Islet precursor cell (in vitro differentiated cells): ENCODE measurements around the gene FASTK.

Source experiments
- DNase-seq: peaks from one replicate; pipeline ENCODE4 v3.0.0-alpha.2; 2018

The FASTK gene

DNA sequence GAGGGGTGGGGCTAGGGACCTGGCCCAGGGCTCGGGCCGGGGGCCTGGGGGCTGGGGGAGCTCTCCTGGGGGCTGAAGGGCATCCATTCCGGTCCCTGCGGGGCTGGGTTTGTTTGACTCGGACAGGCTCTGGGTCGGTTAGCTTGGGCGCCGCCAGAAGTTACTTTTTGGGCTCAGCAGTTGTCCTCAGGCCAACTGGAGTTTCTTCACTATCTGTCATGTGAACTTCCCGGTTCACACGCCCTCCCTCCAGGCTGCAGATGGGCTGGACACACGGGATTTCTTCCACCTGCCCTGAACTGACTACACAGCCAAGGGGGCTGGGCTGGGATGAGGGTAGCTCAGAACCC lies 17.4 kb downstream of the FASTK start:
- DNase-seq: no peak

GRCh38 chr7:151062399-151063211 lies 18.0 kb downstream of the FASTK start:
- peak; percentile 94 for DNase-seq

GRCh38 chr7:151062111-151062398 lies 18.6 kb downstream of the FASTK start:
- DNase-seq: no peak

DNA sequence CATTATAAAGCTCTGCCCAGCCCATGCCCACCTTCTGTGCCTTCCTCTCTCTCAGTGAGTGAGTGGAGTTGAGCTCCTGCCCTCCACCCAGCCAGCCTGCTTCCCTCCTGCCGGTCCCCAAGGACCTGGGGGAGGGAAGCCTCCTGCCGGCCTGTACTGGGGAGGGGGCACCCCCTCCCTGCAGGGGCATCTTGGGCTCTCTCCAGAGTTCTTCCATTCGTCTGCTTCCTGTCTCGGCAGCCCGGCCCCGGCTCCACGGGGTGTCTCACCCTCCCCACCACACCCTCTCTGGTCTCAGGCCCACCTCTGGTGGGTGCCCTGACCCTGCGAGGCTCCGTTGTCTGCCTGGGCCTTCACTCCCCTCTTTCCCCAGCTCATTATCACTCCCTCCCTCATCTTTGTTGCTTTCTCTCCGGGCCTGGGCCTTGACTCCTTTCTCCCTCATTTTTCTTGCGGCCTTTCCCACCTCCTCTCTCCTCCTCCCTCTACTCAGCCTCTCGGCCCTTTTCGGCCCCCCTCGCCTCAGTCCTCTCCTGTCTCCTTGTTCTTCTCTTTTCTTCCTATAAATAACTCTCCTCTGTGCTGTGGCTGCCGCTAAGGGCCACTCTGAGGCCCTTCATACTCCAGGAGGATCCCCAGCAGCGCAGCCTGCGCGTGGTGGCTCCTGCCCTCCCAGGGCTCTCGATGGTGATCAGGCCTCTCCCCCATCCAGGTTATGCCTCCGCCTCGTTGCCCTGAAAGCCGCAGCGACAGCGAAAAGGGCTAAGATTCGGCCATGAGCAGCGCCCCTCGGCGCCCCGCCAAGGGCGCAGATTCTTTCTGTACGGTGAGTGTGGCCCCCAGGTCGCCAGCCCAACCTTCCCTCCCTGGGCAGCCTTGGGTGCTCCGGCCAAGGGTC lies 19.1 kb downstream of the FASTK start:
- DNase-seq: no peak

DNA sequence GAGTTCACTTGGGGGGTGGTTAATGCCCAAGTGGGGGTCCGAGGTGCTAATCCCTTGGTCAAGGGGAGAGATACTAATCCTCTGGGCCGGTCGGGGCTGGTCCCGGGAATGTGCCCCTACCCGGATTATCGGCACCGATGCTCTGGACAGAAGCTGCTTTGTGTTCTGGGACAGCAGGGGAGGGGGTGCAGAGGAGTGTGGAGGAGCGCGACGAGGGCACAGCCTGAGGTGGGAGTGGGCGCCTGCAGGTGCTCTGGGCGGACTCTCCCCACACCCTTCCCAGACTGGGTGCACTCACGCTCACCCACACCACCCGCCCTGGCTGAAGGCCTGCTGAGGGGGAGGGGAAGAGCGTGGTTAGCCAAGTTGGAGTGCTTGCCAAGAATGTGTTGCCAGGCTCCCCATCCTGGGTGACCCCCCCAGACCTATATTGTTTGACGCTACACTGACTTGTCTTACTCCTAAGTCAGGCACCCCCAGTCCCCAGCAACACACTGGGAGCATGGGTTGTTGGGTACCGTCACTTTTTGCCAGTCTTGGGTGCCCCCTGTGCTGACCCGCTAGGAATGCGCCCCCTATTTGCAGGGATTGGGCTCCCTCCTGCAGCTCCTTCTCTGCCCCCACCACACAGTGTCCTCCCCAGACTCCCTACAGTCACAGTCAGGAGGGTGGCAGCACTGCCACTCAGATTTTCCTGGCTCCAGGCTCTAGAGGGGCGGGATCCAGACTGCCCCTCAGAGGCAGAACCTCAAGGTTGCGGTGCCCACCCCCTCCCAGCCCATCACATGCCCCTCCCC lies 20.0 kb downstream of the FASTK start:
- no peak for DNase-seq

DNA sequence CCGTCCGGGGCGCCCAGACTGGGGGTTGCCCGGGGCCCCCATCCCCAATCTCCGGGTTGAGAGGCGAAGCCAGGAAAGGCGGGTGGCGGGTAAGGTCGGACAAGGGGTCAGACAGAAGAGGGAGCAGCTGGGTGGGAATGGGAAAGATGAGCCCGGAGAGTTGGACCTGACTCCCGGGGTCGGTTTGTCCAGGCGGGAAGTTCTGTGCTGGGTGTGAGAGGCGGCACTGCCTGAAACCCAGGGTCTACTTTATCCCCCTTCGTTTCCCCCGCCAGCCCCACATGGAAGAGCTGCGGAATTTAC lies 20.5 kb downstream of the FASTK start:
- DNase-seq: peak; percentile 72

DNA sequence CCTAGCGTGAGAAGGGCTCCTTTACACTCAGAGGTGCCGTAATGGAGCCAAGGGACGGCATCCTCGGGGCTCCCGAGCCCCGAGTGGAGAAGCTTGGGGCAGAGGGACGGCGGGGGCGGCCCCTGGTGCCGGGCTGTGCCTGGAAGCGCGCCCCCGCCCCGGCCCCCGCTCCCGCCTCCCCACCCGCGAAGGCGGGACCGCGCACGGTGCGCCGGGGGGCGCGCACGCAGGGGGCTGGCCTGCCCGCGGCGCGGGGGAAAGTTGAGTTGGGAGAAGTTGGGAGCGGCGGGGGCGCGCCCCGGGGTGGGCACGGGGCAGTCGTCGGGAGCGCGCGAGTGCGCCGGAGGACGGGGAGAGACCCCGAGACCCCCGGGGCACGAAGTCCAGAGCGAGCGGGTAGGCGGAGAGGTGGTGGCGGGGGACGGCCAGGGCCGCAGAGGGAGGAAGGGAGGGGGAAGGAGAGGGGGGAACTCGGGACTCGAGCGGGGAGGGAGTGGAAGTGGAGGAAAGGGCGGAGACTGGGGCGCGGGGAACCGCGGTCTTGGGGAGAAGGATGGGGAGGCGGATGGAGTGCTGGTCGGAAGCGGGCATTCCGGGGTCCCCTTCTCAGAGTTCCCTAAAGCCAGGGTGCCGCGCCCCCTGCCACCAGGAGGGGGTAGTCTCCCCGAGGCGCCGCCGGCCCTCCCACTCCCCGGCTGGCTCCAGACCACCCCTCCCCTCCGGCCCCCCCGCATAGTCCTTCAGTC lies 21.1 kb downstream of the FASTK start, which contains the start of gene SLC4A2:
TSS of gene SLC4A2 (plus strand) at position 223 of the 746 bp plus-strand sequence. CDS start 2,399 bp downstream, outside the sequence.
- peak; percentile 79 for DNase-seq

DNA sequence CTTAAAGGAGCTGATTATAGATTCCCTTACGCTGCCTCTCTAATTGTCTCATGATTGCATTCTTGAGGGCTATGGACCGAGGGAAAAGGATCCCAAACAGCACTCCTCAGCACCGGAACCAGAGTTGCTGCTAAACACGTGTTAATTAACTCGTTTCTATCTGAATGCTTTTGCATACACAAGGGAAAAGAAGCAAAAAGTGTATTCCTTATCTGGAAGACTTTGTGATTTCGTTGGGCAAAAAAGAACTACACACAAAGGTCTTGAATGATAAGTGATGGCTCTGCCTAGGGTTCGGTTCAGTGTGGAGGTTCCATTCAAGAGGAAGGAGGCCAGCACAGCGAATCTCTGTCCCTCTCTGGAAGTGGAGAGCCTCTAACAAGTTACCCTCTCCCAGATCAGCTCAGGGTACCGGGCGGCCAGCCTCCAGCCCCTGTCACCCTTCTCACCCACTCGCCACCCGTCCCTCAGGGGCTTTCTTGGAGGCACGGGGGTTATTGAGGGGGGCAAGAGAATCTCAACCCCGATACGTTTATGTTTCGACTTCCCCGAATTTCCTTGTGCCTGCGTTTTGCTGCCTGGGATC lies 21.7 kb downstream of the FASTK start:
- DNase-seq: no peak

DNA sequence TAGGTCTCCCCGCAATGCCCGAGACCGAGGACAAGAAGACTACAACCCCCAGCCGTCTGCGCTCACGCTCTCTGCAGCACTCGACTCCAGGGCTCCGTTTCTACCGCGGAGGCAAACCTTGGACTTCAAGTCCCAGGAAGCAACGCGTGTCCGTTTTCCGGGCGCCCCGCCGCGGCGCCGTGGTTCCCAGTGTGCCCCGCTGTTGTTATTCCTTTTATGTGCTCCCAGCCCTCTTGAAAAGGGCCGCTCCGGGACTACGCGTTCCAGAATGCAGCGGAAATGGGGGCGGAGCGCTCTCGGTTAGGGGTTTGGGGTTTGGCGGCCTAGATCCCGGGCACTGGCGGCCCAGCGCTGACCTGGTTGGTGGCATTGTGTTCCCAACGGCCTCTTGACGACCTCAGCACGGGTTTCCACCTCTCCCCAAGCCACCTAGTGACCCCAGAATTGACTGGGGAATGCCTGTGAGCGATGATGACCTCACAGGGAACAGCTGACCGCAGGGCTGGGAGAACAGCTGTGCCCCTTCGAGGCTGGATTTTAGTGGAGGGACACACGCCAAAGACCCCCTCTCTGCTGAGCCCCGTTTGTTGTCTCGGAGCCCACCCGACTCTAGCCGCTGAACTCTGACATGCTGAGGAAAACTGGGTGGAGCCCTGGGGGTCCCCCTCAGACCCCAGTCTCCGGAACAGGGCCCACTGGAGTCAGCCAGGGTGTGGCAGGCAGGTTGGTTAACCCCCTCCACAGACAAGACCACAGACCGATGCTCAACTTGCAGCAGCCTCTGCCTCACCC lies 22.4 kb downstream of the FASTK start:
- peak; percentile 100 for DNase-seq

DNA sequence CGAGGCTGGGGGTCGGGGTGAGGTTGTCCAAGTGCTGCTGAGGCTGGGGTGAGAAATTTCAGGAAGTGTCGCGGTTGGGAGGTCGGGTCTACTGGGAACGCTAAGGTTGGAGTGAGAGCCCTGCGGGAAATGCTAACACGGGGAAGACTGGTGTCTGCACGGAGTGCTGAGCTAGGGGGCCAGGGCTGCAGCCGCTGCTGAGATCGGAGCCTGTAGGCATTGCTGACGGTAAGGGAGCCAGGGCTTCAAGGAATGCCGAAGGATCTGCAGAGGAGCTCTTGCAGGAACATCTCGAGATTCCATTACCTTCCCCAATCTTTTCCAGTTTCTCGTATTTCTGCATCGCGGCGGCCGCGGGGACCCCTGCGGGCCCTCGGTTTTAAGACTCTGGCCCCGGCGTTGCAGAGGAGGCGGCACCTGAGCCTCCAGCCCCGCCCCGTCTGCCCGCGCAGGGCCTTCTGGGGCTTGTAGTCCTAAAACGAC lies 23.1 kb downstream of the FASTK start, which contains the start of gene CDK5:
TSS of gene CDK5 (minus strand) at position 392 of the 483 bp plus-strand sequence. CDS start at position 343, 49 bp downstream.
- DNase-seq: no peak

DNA sequence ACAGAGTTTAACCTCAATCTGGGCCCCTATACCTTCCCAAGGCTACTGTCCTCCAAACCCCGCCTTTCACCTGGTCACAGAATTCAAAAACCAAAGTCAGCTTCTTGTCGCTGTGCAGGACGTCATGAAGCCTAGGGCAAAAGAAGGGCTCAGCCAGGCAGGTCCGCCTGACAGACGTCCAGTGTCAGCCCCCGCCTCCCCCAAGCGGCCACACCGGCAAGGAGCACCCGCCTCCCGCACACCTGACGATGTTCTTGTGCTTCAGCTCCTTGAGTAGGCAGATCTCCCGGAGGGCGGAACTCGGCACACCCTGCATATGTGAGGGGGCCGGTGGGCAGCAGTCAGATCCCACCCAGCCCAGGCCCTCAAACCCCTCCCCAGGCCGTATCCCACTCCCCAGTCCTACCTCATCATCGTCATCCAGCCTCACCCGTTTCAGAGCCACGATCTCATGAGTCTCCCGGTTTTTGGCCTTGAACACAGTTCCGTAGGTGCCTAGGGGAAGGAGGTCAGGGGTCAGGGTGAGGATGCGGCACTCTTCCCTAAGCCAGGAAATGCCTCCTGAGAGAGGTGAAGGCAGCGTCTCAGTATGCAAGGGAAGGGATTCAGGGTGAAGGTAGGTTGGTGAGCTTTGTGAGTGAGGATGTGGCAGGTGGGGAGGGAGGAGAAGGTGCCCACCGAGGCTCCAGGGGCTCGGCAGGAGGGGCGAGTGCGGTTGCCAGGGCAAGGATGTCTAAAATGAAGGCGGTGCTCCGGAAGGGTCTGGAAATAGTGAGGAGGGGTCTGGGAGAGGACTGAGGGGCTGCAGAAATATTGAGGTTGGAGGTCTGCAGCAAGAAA lies 23.7 kb downstream of the FASTK start:
- DNase-seq: peak; percentile 89

DNA sequence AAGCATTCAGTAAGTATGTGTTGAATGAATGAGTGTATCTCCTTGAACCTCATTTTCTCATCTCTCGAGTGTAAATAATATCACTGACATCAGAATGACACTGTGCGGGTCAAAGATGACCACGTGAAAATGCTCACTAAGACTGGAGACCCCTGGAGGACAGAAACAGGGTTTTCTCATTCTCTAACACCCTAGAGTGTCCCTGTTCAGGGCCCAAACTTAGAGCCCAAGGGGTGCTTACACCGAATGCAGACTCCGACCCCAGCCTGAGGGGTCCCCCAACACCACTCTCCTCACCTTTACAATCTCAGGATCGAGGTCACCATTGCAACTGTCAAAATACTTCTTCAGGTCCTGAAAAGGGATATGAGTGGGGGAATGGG lies 24.3 kb downstream of the FASTK start:
- DNase-seq: no peak

DNA sequence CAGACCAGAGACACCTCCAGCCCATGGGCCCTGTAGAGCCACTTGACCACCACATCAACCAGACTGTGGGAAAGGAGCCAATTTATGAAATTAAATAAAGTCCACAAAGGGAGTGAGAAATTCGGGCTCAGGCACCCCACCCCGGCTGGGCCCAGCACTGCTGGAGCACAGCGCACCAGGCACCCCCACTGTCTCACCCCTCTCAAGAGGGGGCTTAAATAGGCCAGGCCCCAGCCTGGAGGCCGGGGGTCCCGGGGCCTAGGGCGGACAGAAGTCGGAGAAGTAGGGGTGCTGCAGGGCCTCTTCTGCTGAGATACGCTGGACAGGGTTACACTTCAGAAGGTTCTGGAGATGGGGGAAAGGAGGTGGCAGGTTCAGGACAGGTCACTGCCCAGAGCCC lies 26.9 kb downstream of the FASTK start:
- DNase-seq: no peak

GRCh38 chr7:151053096-151053495 lies 27.5 kb downstream of the FASTK start:
- no peak for DNase-seq

GRCh38 chr7:151051108-151051507 lies 29.5 kb downstream of the FASTK start:
- DNase-seq: peak; percentile 92

- DNase-seq: no peak
Observed at GRCh38 chr7:151048911-151049463, 31.6 kb downstream of the FASTK start.

DNA sequence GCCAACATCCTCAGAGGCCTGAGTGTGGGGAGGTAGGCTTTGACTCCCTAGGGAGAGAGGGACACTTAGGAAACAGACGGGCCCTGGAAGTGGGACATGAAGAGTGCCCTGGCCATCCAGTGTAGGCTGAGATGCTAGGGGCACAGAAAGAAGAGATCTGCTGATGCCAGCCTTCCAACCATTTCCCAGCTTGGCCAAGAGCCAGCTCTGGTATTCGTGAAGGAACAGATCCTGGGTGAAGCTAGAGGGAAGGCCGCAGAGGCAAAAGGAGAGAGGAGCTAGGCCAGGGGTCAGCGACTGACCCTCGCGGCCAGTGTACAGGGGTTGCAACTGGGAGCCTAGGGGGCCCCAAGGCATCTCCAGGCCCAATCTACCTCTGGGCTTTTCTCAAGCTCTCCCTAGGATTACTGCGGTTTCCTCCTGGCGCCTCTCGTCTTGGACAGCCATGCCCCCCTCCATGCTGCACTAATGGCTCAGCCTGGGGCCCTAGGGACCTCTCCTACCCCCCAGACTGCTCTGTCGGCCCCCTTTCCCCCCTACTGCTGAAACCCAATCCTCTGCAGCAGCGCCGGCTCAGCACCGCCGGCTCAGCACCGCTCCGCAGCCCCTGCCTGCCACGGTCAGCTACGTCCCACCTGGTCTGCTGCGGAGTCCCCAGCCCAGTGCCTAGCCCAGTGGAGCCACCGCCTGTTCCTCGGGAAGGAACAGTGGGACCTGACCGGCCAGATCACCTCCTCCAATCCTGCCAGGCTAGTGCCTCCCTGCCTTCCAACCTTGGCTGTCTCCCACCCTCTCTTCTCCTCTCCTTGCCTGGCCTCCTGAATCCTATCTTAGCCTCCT lies 32.4 kb downstream of the FASTK start, which contains the start of gene ASIC3:
TSS of gene ASIC3 (plus strand) at position 556 of the 840 bp plus-strand sequence. CDS start 355 bp downstream, outside the sequence.
- DNase-seq: no peak
